Anterior cingulate cortex (tissue), 58 donors: Measurements from ENCODE around the gene ABCA7.
A peak's percentile ranks its signal among the peaks of the same experiment; 100 is the strongest.
"Not testable (repeated sequence)": the region's sequence is repeated elsewhere in the genome, so short reads cannot be mapped to it uniquely, and the experiment has no call there.

Experiments used
- DNase-seq, 58 donors: peaks; one replicate each; lab custom pipeline; 2025; lab: John Stamatoyannopoulos, UW

Gene ABCA7

DNA sequence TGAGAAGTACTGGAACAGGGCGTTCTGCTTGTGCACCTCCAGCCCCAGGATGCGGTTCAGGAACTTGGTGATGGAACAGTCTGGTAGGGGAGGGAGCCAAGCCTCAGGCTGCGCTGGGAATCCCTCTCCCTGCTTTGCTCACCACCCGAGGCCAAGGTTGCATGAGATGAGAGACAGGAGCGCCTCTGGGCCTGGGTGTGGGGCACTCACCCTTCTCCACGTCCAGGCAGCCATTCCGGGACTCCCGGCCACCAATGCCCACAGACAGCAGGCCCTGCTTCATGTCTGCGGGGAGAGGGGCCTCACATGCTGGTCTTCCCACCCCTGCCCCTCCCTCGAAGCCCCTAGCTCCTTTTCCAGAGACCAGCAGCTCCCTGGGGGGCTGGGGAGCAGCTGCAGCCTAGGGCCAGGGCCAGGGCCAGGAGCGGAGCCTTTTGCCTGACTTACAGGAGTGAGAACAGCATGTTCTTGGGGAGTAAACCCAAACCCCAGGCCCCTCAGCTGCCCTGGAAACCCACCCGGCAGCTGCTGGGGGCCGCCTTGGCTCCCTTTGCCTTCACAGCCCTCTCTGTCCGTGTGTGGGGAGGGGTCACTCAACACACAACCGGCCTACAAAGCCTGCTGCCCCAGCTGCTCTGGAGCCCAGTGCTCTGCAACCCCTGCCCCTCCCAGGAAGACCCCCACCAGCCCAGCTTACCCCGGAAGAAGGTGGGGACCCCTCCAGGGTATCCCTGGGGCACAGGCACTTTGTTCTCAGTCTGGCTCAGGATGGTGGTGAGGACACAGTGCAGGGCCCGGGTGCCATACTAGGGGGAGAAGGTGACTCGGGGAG is 71.1 kb downstream of the ABCA7 start:
- no peak for DNase-seq

DNA sequence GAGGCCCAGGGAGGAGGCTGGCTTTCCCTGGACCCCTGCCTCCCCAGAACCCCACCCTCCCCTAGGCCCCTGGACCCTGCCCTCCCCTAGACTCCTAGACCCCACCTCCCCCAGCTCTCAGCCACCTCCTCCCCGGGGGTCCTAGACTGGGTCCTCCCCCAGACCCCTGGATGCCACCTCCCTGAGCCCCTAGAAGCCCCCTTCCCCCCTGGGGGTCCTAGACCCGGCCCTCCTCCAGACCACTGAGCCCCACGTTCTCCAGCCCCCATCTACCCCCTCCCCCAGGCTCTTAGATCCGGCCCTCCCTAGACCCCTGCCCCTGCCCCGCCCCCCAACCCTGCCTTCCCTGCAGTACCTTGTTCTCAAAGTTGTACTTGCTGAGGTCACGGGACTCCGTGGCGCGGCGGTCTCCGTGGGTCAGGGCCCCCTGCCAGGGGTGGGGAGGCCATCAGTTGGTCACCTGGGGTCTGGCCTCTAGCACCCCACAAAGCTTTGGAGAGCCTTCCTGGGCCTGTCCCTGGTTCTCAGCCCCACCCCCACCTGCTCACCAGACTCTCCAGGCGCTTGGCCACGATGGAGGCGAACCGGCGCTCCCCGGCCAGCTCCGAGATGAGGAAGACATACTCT is 71.8 kb downstream of the ABCA7 start:
- no peak for DNase-seq

- DNase-seq: no peak
These were observed 72.5 kb downstream of the ABCA7 start for GRCh38 chr19:1112268-1113029.

DNA sequence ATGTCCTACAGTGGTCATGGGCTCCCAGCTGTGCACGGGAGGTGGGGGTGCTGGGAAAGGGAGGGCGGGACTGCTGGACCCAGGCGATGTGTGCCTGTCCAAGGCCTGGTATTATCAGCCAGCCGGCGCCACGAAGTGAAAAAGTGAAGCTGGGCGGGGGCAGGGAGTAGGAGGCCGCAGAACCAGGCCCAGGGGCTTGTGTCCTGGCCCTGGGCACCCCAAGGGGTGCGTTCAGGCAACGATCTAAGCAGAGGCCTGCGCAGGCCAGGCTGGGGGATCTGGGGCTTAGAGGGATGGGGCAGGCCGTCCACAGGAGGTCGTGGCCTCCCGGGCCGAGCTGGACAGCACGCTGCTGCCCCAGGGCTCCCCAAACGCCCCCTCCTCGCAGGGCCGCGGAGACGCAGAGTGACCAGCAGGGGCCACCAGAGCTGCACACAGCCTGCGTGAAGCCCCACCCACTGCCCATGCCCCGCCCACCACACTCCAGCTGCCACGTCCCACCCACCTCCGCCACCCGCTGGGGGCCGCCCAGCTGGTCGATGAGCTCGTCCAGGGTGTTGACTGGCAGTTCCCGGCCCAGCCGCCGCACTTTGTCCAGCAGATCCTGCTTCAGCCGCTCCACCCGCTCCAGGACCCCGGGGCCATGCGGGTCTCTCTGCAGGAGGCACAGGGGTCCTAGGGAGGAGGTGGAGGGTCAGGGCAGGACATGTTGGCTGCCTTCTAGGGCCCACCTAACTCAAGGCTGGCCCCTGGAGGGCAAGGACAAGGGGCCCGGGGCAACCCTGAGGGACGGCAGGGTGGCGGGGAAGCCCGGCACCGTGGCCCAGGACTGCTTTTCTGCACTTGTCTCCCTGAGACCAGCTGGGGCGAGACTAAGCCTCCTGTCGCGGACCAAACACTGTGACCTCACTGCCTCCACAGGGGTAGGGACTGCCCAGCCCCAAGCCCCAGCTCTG is 73.4 kb downstream of the ABCA7 start:
- peak in 57 of 58 donors; percentile 24 to 97 (median 88) for DNase-seq

DNA sequence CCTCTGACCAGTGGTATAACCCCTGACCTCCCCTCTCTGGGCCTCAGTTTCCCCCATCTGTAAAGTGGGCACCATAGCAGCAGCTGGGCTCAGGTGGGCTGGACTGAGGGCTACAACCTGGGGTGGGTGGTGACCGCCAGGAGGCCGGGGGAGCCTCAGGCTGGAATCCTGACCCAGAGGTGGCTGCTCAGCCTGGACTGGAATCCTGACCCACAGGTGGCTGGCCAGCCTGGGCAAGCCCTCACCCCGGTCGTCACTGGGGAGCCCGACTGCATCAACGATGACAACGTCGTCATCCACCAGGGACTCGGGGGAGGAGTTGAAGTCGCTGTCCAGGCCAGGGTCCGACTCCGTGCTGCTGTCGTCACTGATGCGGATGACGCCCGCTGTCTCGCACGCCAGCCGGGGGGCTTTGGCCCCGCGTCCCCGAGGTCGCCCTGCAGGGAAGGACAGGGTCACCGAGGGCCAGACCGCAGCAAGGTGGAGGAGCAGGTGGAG is 74.1 kb downstream of the ABCA7 start:
- no peak for DNase-seq

- not testable (repeated sequence) for DNase-seq
These were observed 74.8 kb downstream of the ABCA7 start for GRCh38 chr19:1114728-1115127.
